A549 (cell line): Measurements from ENCODE around the gene MATN4. TPM values are rescaled to one million over a fixed set of nuclear protein-coding genes. Genes with fewer than 3 reads are reported as not detected.
A peak's percentile ranks its signal among the peaks of the same experiment; 100 is the strongest.

Experiments
- ATAC-seq, 2 experiments: fragments of 200-7000 bp in 1 of 2; fragments of >200 bp in 1 of 2; cut with Nextera tagmentation in 1 of 2; cut with Tn5 transposase in 1 of 2; 3 replicates each; pipeline versions ENCODE4 v1.8.0 to v1.9.1; 2018 to 2020; ENCODE audit warnings: mild to moderate bottlenecking in 1 of 2, moderate library complexity in 1 of 2
- CTCF ChIA-PET: fragments of 300-600 bp; sonication (Branson Sonifier 250); formaldehyde crosslinking; extraction: SDS; loops from one replicate; lab custom pipeline; 2021; ENCODE audit warnings: antibody characterized with exemption, inconsistent platforms; lab: Yijun Ruan, JAX
- POLR2A ChIA-PET: fragments of 350-600 bp; formaldehyde crosslinking; extraction: SDS; loops from one replicate; lab custom pipeline; 2021; ENCODE audit warnings: antibody characterized with exemption, inconsistent platforms; lab: Yijun Ruan, JAX
- DNase-seq, 2 experiments: peaks; one replicate each; pipeline versions ENCODE4 v3.0.0 to v3.0.0-alpha.2; 2011 to 2016; ENCODE audit warnings: low read depth in 1 of 2, low spot score in 1 of 2
- FAIRE-seq: peaks from 2 replicates; lab custom pipeline; 2011; peaks lifted over from hg19 to GRCh38; lab: Jason Lieb, UNC
- H3K27ac ChIP-seq, 2 experiments: fragments of >200 bp; sonication (Bioruptor Twin); formaldehyde crosslinking; 3 replicates each; pipeline ENCODE4 v1.5.1; 2016 to 2017
- H3K4me1 ChIP-seq: fragments of >200 bp; sonication (Bioruptor Twin); formaldehyde crosslinking; 3 replicates; pipeline ENCODE4 v1.6.1; 2016
- H3K4me2 ChIP-seq: fragments of >200 bp; sonication (Bioruptor Twin); formaldehyde crosslinking; 3 replicates; pipeline ENCODE4 v1.6.1; 2016
- H3K4me3 ChIP-seq: fragments of >200 bp; sonication (Bioruptor Twin); formaldehyde crosslinking; 3 replicates; pipeline ENCODE4 v1.5.1; 2016
- H3K9me3 ChIP-seq: fragments of >200 bp; sonication (Bioruptor Twin); formaldehyde crosslinking; 3 replicates; pipeline ENCODE4 v1.6.1; 2016
- CTCF ChIP-seq: fragments of >200 bp; sonication (Bioruptor Twin); formaldehyde crosslinking; IDR thresholded peaks from 3 replicates; pipeline ENCODE4 v1.5.1; 2016
- EHF ChIP-seq: fragments of 250-450 bp; sonication (Bioruptor Pico); IDR thresholded peaks from 2 replicates; pipeline ENCODE4 v1.5.0; 2020; ENCODE audit warnings: mild to moderate bottlenecking
- EP300 ChIP-seq, 2 experiments: fragments of >200 bp; sonication (Bioruptor Twin); formaldehyde crosslinking; IDR thresholded peaks; 2 replicates in 1 of 2; 3 replicates in 1 of 2; pipeline ENCODE4 v1.6.1; 2016 to 2017
- ESRRA ChIP-seq: fragments of 150-350 bp; IDR thresholded peaks from 2 replicates; pipeline ENCODE4 v1.6.1; 2014; ENCODE audit warnings: mild to moderate bottlenecking, low read length, borderline replicate concordance
- JUNB ChIP-seq: fragments of >200 bp; sonication (Bioruptor Twin); formaldehyde crosslinking; IDR thresholded peaks from 2 replicates; pipeline ENCODE4 v1.6.1; 2016
- KDM1A ChIP-seq: fragments of 200-600 bp; sonication (generic); IDR thresholded peaks from 2 replicates; pipeline ENCODE4 v1.6.1; 2016; ENCODE audit warnings: low read depth, mild to moderate bottlenecking
- MYC ChIP-seq: IDR thresholded peaks from 2 replicates; pipeline ENCODE4 v1.6.1; 2012; ENCODE audit warnings: mild to moderate bottlenecking, inconsistent platforms, low read length, improper control_type of control experiment, borderline replicate concordance
- POLR2AphosphoS2 ChIP-seq: conservative IDR thresholded peaks from 2 replicates; pipeline ENCODE4 v1.6.1; 2012; ENCODE audit warnings: low read length, improper control_type of control experiment, inconsistent platforms
- RCOR1 ChIP-seq: fragments of 150-350 bp; IDR thresholded peaks from 2 replicates; pipeline ENCODE4 v1.6.1; 2014; ENCODE audit warnings: antibody characterized with exemption, low read length, low read depth
- ZSCAN20 ChIP-seq: fragments of 250-450 bp; sonication (Bioruptor Pico); IDR thresholded peaks from 2 replicates; pipeline ENCODE4 v1.8.0; 2022; ENCODE audit warnings: mild to moderate bottlenecking, moderate library complexity
- WGBS: methylation state at CpG from one replicate; pipeline ENCODE4 v1.1.6; 2017; ENCODE audit errors: missing lambda C conversion rate; 5-methylcytosine and 5-hydroxymethylcytosine counted together
- polyA plus RNA-seq, 4 experiments: library from polyadenylated mRNA; depleted of rRNA in 3 of 4; stranded (reverse); fragments of >200 nt; fragmentation: RNase III in 1 of 4; extraction: RNeasy Plus Mini Kit Qiagen cat#74134 plus additional on column Dnase treatment in 1 of 4; gene quantifications; 2 replicates in 3 of 4; 3 replicates in 1 of 4; pipeline ENCODE4 v1.2.3, GENCODE V29; 2011 to 2017
- TF ChIP-seq, protein P1 (sequence below): IDR thresholded peaks from 2 replicates; pipeline ENCODE4 v1.6.1; 2012
- TF ChIP-seq, protein P2 (sequence below): fragments of 450-650 bp; IDR thresholded peaks from 2 replicates; pipeline ENCODE4 v1.6.1; 2014; ENCODE audit warnings: antibody characterized with exemption
- TF ChIP-seq, protein P3 (sequence below): fragments of >200 bp; sonication (Bioruptor Twin); formaldehyde crosslinking; IDR thresholded peaks from 3 replicates; pipeline ENCODE4 v1.6.1; 2016
- TF ChIP-seq, protein P4 (sequence below): fragments of 200-600 bp; sonication (generic); IDR thresholded peaks from 2 replicates; pipeline ENCODE4 v1.6.1; 2016; ENCODE audit warnings: antibody characterized with exemption, mild to moderate bottlenecking, moderate library complexity

MATN4 gene
- polyA plus RNA-seq, 2 of the 4 experiments (the other 2 are of a cell fraction): 0.04 to 0.05 TPM

- peak overlapping the region; percentile 80 for H3K4me2 ChIP-seq
- CTCF ChIA-PET: interaction anchor here (0.7 to 9.3 kb wide), 10 partner anchors 9 to 433 kb away, joined by 3 to 82 read pairs (median 6); partner anchors contain the start of gene SYS1
- TF ChIP-seq MYC: no peak
- TF ChIP-seq KDM1A: no peak
- TF ChIP-seq RCOR1: no peak
- no peak for TF ChIP-seq EHF (CRISPR knock-in tag)
- TF ChIP-seq POLR2AphosphoS2: no peak
- TF ChIP-seq, all 56 proteins: peak for 0
- H3K4me1 ChIP-seq: peaks cover 84% of the 10 kb centered on the region
- DNase-seq (no peak), ATAC-seq (no peak), FAIRE-seq (no peak)
- H3K4me3 ChIP-seq: no peak overlapping the region
- 84% methylated on average over 11 of the region's 11 CpGs for WGBS
- H3K27ac ChIP-seq: peak overlapping the region; percentile 84 to 96
- POLR2A ChIA-PET: interaction anchor here (4.2 kb wide), 1 partner anchor 9 kb away, joined by 46 read pairs; the partner anchor contains the start of gene SDC4
- no peaks in the 10 kb centered on the region for H3K9me3 ChIP-seq
Measured at GRCh38 chr20:45338121-45339030, 30.3 kb upstream of the MATN4 start.

DNA sequence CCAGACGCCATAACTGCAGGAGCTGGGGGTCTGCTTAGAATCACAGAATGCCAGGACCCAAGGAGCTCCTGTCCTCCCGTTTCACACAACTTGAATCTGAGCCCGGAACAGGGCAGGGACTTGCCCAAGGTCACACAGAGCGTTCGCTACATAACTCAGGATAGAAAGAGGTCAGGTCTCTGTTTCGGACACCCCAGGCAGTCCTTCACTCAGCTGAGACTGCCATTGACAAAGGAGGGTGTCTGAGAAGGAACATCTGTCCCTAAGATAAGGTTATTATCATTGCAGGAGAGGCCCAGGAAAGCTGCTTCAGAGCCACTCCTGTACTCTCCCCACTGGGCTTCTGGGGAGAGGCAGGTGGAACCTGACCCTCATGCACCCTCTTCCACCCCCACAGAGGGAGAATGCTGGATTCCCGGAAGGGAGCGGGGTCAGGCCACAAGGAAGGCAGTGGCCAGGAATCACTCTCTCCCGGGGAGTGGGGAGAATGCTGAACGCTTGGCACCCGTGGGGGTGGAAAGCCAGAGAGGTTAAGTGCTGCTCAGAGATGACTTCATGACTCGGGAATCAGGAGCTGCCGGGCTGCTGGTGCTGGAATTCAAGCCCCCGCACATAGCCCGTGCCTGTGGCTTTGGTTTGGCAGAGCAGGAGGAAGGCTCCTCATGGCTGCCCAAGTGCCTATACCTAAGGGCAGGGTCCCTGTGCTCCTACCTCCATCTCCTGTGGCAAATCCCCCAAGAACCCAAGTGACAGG is 29.4 kb upstream of the MATN4 start:
- Histone ChIP-seq H3K4me3 (peak overlapping the region; percentile 0; the same call in 1 of the 3 replicates), H3K4me2 (peak overlapping the region; percentile 80), H3K4me1 (peaks cover 75% of the 10 kb centered on the region), H3K27ac (peak overlapping the region; percentile 84 to 96), H3K9me3 (no peaks in the 10 kb centered on the region)
- DNase-seq: peak in 1 of 2 experiments; percentile 59
- ChIA-PET CTCF (interaction anchor here (1.0 to 9.3 kb wide), 16 partner anchors 9 to 686 kb away, joined by 3 to 82 read pairs (median 6); partner anchors contain the start of genes SDC4 and SYS1), POLR2A (interaction anchor here (1.0 to 4.2 kb wide), 4 partner anchors 10 to 36 kb away, joined by 3 to 46 read pairs (median 7); partner anchors contain the start of genes SDC4 and SYS1)
- no peak for FAIRE-seq
- WGBS: 8% methylated on average over 15 of the region's 15 CpGs
- peak; percentile 41 to 63 for ATAC-seq
- TF ChIP-seq ZSCAN20 (CRISPR knock-in tag) (no peak), EP300 (IDR thresholded peaks at IDR 0.05) (0 out of 5 replicates have a peak, but pooled peaks of 1 of the 2 experiments have one; percentile 21), ESRRA (0 out of 2 replicates have a peak, but pooled peaks have one; percentile 2), JUNB (0 out of 2 replicates have a peak, but pooled peaks have one; percentile 18), CTCF (no peak)
- TF ChIP-seq, protein P1, sequence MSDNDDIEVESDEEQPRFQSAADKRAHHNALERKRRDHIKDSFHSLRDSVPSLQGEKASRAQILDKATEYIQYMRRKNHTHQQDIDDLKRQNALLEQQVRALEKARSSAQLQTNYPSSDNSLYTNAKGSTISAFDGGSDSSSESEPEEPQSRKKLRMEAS: peak; percentile 38; the same call in 1 of the 2 replicates
- TF ChIP-seq, protein P2, sequence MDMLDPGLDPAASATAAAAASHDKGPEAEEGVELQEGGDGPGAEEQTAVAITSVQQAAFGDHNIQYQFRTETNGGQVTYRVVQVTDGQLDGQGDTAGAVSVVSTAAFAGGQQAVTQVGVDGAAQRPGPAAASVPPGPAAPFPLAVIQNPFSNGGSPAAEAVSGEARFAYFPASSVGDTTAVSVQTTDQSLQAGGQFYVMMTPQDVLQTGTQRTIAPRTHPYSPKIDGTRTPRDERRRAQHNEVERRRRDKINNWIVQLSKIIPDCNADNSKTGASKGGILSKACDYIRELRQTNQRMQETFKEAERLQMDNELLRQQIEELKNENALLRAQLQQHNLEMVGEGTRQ: no peak
- TF ChIP-seq, protein P3, sequence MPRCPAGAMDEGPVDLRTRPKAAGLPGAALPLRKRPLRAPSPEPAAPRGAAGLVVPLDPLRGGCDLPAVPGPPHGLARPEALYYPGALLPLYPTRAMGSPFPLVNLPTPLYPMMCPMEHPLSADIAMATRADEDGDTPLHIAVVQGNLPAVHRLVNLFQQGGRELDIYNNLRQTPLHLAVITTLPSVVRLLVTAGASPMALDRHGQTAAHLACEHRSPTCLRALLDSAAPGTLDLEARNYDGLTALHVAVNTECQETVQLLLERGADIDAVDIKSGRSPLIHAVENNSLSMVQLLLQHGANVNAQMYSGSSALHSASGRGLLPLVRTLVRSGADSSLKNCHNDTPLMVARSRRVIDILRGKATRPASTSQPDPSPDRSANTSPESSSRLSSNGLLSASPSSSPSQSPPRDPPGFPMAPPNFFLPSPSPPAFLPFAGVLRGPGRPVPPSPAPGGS: 0 out of 3 replicates have a peak, but pooled peaks have one; percentile 41
- TF ChIP-seq, protein P4, sequence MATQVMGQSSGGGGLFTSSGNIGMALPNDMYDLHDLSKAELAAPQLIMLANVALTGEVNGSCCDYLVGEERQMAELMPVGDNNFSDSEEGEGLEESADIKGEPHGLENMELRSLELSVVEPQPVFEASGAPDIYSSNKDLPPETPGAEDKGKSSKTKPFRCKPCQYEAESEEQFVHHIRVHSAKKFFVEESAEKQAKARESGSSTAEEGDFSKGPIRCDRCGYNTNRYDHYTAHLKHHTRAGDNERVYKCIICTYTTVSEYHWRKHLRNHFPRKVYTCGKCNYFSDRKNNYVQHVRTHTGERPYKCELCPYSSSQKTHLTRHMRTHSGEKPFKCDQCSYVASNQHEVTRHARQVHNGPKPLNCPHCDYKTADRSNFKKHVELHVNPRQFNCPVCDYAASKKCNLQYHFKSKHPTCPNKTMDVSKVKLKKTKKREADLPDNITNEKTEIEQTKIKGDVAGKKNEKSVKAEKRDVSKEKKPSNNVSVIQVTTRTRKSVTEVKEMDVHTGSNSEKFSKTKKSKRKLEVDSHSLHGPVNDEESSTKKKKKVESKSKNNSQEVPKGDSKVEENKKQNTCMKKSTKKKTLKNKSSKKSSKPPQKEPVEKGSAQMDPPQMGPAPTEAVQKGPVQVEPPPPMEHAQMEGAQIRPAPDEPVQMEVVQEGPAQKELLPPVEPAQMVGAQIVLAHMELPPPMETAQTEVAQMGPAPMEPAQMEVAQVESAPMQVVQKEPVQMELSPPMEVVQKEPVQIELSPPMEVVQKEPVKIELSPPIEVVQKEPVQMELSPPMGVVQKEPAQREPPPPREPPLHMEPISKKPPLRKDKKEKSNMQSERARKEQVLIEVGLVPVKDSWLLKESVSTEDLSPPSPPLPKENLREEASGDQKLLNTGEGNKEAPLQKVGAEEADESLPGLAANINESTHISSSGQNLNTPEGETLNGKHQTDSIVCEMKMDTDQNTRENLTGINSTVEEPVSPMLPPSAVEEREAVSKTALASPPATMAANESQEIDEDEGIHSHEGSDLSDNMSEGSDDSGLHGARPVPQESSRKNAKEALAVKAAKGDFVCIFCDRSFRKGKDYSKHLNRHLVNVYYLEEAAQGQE: peak; percentile 47
